Neural cell (in vitro differentiated cells): ENCODE results near the gene BCOR.

Experiments used
- CTCF ChIP-seq: fragments of 450-650 bp; IDR thresholded peaks from 2 replicates; pipeline ENCODE4 v1.5.1; 2014; ENCODE audit warnings: antibody characterized with exemption, mild to moderate bottlenecking, moderate library complexity; ENCODE audit not compliant: poor library complexity, severe bottlenecking
- EP300 ChIP-seq: fragments of 450-650 bp; conservative IDR thresholded peaks from 2 replicates; pipeline ENCODE4 v1.6.1; 2014; ENCODE audit warnings: antibody characterized with exemption, mild to moderate bottlenecking, moderate library complexity; ENCODE audit not compliant: poor library complexity, severe bottlenecking
- EZH2 ChIP-seq: fragments of 200-600, 300-800 bp; shearing (Covaris generic), sonication (generic); IDR thresholded peaks from 2 replicates; pipeline ENCODE4 v1.6.1; 2014; ENCODE audit warnings: antibody characterized with exemption, low read length, borderline replicate concordance, mild to moderate bottlenecking; ENCODE audit not compliant: insufficient read depth, poor library complexity, severe bottlenecking
- MXI1 ChIP-seq: fragments of 450-650 bp; conservative IDR thresholded peaks from 2 replicates; pipeline ENCODE4 v1.6.1; 2014; ENCODE audit warnings: antibody characterized with exemption, mild to moderate bottlenecking; ENCODE audit not compliant: poor library complexity, severe bottlenecking
- POLR2AphosphoS5 ChIP-seq: IDR thresholded peaks from 2 replicates; pipeline ENCODE4 v1.6.1; 2012
- RAD21 ChIP-seq: fragments of 450-650 bp; conservative IDR thresholded peaks from 2 replicates; pipeline ENCODE4 v1.6.1; 2014; ENCODE audit warnings: antibody characterized with exemption, mild to moderate bottlenecking, moderate library complexity
- REST ChIP-seq: IDR thresholded peaks from 2 replicates; pipeline ENCODE4 v1.6.1; 2012; ENCODE audit warnings: borderline replicate concordance
- SMC3 ChIP-seq: fragments of 450-650 bp; conservative IDR thresholded peaks from 2 replicates; pipeline ENCODE4 v1.6.1; 2014; ENCODE audit warnings: antibody characterized with exemption, mild to moderate bottlenecking, moderate library complexity; ENCODE audit not compliant: poor library complexity
- TAF1 ChIP-seq: IDR thresholded peaks from 2 replicates; pipeline ENCODE4 v1.6.1; 2012; ENCODE audit warnings: low read depth

- TF ChIP-seq EZH2 (no peak), EP300 (no peak), CTCF (no peak), POLR2AphosphoS5 (no peak), SMC3 (no peak), REST (no peak), TAF1 (no peak), RAD21 (no peak), MXI1 (no peak)
These were observed 23.4 kb downstream of the BCOR start for GRCh38 chrX:40074080-40074958.
